GM11168 (cell line): Measurements from ENCODE around the gene CDC14A.

Experiments
- in situ Hi-C: fragments of 300-500 bp; cut with MboI; formaldehyde crosslinking; loops from one replicate; pipeline ENCODE4 v1.12.0; 2022; ENCODE audit warnings: low sequenced_read_pairs; ENCODE audit not compliant: unreplicated experiment

Gene CDC14A

GRCh38 chr1:100557606-100557953 is 205.3 kb downstream of the CDC14A start:
- in situ Hi-C loops, result no loop called here

- in situ Hi-C loops, result no loop called here
These were observed 213.2 kb downstream of the CDC14A start for GRCh38 chr1:100565533-100565932.

- in situ Hi-C loops, result no loop called here
These were observed 213.8 kb downstream of the CDC14A start for GRCh38 chr1:100565937-100566699.

GRCh38 chr1:100567062-100567461 is 214.8 kb downstream of the CDC14A start:
- in situ Hi-C loops, result no loop called here
